HEK293T (cell line): Measurements from ENCODE around the gene CNOT6.

Experiments
- CTCF ChIA-PET: fragments of 350-600 bp; formaldehyde crosslinking; extraction: SDS; loops from one replicate; lab custom pipeline; 2021; ENCODE audit warnings: antibody characterized with exemption, inconsistent platforms; lab: Yijun Ruan, JAX
- POLR2A ChIA-PET: fragments of 350-600 bp; formaldehyde crosslinking; extraction: SDS; loops from one replicate; lab custom pipeline; 2020; ENCODE audit warnings: antibody characterized with exemption, inconsistent platforms; lab: Yijun Ruan, JAX
- DNase-seq: peaks from one replicate; pipeline ENCODE4 v3.0.0; 2012; ENCODE audit warnings: mixed read lengths; ENCODE audit errors: extremely low spot score
- ARNT ChIP-seq: fragments of 450-650 bp; IDR thresholded peaks from 2 replicates; pipeline ENCODE4 v1.6.1; 2017; ENCODE audit warnings: mild to moderate bottlenecking
- BHLHE40 ChIP-seq: fragments of 450-650 bp; IDR thresholded peaks from 2 replicates; pipeline ENCODE4 v1.6.1; 2016; ENCODE audit warnings: mild to moderate bottlenecking, moderate library complexity, borderline replicate concordance
- CTBP1 ChIP-seq: fragments of 450-650 bp; IDR thresholded peaks from 2 replicates; pipeline ENCODE4 v1.6.1; 2016; ENCODE audit warnings: borderline replicate concordance
- ELF4 ChIP-seq: fragments of 450-650 bp; IDR thresholded peaks from 2 replicates; pipeline ENCODE4 v1.6.1; 2017; ENCODE audit warnings: antibody characterized with exemption
- FOXA1 ChIP-seq: fragments of 450-650 bp; IDR thresholded peaks from 2 replicates; pipeline ENCODE4 v1.6.1; 2016; ENCODE audit warnings: mild to moderate bottlenecking
- FOXK2 ChIP-seq: fragments of 450-650 bp; IDR thresholded peaks from 2 replicates; pipeline ENCODE4 v1.6.1; 2016; ENCODE audit warnings: mild to moderate bottlenecking
- FOXM1 ChIP-seq: fragments of 450-650 bp; IDR thresholded peaks from 2 replicates; pipeline ENCODE4 v1.6.1; 2017; ENCODE audit warnings: mild to moderate bottlenecking, borderline replicate concordance
- HDGF ChIP-seq: fragments of 450-650 bp; IDR thresholded peaks from 2 replicates; pipeline ENCODE4 v1.6.1; 2017; ENCODE audit warnings: antibody characterized with exemption, borderline replicate concordance
- L3MBTL2 ChIP-seq: fragments of 450-650 bp; conservative IDR thresholded peaks from 2 replicates; pipeline ENCODE4 v1.6.1; 2016; ENCODE audit warnings: mild to moderate bottlenecking
- LEF1 ChIP-seq: fragments of 450-650 bp; IDR thresholded peaks from 2 replicates; pipeline ENCODE4 v1.6.1; 2017; ENCODE audit warnings: mild to moderate bottlenecking, borderline replicate concordance
- NFRKB ChIP-seq: fragments of 450-650 bp; IDR thresholded peaks from 2 replicates; pipeline ENCODE4 v1.6.1; 2016; ENCODE audit warnings: mild to moderate bottlenecking, moderate library complexity
- PKNOX1 ChIP-seq: fragments of 450-650 bp; IDR thresholded peaks from 2 replicates; pipeline ENCODE4 v1.6.1; 2016
- SP1 ChIP-seq: fragments of 450-650 bp; IDR thresholded peaks from 2 replicates; pipeline ENCODE4 v1.6.1; 2017
- SUZ12 ChIP-seq: fragments of 450-650 bp; IDR thresholded peaks from 2 replicates; pipeline ENCODE4 v1.6.1; 2016; ENCODE audit warnings: mild to moderate bottlenecking
- TARDBP ChIP-seq: fragments of 450-650 bp; IDR thresholded peaks from 2 replicates; pipeline ENCODE4 v1.6.1; 2016
- ZNF384 ChIP-seq: fragments of 450-650 bp; IDR thresholded peaks from 2 replicates; pipeline ENCODE4 v1.6.1; 2016

Gene CNOT6

DNA sequence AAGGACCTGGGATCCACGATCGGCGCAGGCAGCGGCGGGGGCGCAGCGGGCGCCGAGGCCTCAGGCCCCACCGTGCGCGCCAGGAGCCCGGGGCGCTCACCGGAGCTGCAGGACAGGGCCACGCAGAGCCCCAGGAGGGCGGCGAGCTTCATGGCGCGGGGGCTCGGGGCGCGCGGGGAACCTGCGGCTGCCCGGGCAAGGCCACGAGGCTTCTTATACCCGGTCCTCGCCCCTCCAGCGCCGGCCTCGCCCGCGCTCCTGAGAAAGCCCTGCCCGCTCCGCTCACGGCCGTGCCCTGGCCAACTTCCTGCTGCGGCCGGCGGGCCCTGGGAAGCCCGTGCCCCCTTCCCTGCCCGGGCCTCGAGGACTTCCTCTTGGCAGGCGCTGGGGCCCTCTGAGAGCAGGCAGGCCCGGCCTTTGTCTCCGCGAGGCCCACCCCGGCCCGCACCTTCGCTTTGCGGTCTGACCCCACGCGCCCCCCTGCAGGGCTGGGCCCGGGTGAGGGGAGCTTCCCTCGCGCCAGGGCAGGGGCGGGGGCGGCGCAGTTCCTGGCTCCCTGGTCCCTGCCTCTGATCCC is 97.2 kb downstream of the CNOT6 start, which contains the start of gene SCGB3A1:
SCGB3A1 (minus strand) TSS at position 189 of the 577 bp plus-strand sequence; CDS start at position 152, 37 bp downstream.
- POLR2A ChIA-PET: no interaction called here
- TF ChIP-seq SUZ12: no peak
- no peak for TF ChIP-seq HDGF
- TF ChIP-seq L3MBTL2: no peak
- no peak for TF ChIP-seq NFRKB
- TF ChIP-seq FOXM1: no peak
- TF ChIP-seq FOXA1: no peak
- TF ChIP-seq TARDBP: no peak
- TF ChIP-seq SP1: no peak
- TF ChIP-seq ELF4: no peak
- DNase-seq: no peak
- CTCF ChIA-PET: no interaction called here

- CTCF ChIA-PET: no interaction called here
- no peak for DNase-seq
- POLR2A ChIA-PET: no interaction called here
- no peak for TF ChIP-seq CTBP1
Observed at GRCh38 chr5:180592176-180592575, 98.0 kb downstream of the CNOT6 start.

DNA sequence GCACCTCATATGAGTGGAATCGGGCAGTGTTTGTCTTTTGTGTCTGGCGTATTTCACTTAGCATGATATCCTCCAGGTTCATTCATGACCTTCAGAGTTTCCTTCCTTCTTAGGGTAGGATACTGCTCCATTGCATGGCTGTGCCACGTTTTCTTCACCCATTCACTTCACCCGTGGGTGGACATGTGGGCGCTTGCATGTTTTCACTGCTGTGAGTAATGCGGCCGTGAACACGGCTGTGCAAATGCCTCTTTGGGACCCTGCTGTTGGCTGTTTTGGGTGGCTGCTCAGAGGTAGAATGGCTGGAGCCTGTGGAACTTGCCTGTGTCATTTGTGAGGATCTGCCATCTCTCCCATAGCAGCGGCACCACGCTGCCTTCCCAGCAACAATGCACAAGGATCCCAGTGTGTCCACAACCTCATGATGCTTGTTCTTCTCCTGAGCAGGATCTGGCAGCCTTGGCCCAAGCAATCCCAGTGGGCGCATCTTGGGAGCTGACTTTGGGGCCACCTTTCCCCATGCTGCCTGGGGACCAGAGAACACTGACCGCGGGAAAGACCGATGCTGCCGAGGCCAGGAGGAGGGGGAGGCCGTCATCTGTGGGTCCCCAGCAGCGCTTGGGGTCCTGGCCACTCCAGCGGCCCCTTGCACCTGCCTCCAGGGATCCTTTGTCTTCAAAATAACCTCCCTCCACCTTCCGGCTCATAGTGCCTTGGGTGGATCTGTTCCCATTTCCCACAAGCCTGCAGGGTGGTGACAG is 99.4 kb downstream of the CNOT6 start:
- no peak for DNase-seq
- ChIA-PET CTCF (no interaction called here), POLR2A (no interaction called here)
- TF ChIP-seq ELF4 (no peak), CTBP1 (no peak), NFRKB (no peak), PKNOX1 (no peak), HDGF (no peak), LEF1 (no peak), BHLHE40 (no peak), FOXM1 (no peak), TARDBP (no peak), SP1 (no peak), ZNF384 (no peak), FOXA1 (no peak), FOXK2 (no peak), ARNT (no peak), L3MBTL2 (no peak), SUZ12 (no peak)

DNA sequence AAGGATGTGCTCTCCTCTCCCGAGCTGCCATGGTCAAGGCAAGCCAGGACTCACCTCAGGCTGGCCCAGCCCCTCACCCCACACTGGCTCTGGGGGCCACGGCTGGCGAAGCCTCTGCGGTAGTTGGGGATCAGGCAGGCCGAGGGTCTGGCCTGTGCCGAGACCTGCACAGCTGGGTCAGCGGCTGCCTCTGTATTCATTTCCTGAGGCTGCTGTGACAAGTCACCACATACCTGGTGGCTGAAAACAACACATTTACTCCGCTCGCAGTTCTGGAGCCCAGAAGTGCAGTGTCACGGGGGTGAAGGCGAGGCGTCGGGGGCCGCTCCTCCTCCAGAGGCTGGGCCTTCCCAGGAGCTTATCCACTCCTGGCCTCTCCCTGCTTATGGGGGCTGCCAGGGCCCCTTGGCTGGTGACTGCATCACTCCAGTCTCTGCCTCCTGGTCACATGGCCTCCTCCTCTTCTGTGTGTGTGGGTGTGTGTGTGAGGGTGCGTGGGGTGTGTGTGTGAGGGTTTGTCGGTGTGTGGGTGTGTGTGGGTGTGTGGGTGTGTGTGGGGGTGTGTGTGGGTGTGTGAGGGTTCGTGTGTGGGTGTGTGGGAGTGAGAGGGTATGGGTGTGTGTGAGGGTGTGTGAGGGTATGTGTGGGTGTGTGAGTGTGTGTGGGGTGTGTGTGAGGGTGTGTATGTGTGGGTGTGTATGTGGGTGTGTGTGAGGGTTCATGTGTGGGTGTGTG is 100.3 kb downstream of the CNOT6 start:
- ChIA-PET CTCF (no interaction called here), POLR2A (no interaction called here)
- peak; percentile 6 for DNase-seq
- TF ChIP-seq PKNOX1: no peak
- no peak for TF ChIP-seq BHLHE40
- no peak for TF ChIP-seq HDGF
- TF ChIP-seq LEF1: no peak
- no peak for TF ChIP-seq L3MBTL2
- TF ChIP-seq FOXM1: no peak
- no peak for TF ChIP-seq FOXK2
- TF ChIP-seq NFRKB: no peak
- no peak for TF ChIP-seq ARNT
- no peak for TF ChIP-seq TARDBP
- no peak for TF ChIP-seq SUZ12
- TF ChIP-seq FOXA1: no peak
- no peak for TF ChIP-seq ELF4
- no peak for TF ChIP-seq CTBP1
- no peak for TF ChIP-seq ZNF384
- no peak for TF ChIP-seq SP1

- ChIA-PET POLR2A (no interaction called here), CTCF (no interaction called here)
- TF ChIP-seq BHLHE40 (no peak), PKNOX1 (no peak), SUZ12 (no peak), FOXK2 (no peak)
- no peak for DNase-seq
Observed at GRCh38 chr5:180595046-180595379, 100.8 kb downstream of the CNOT6 start.

DNA sequence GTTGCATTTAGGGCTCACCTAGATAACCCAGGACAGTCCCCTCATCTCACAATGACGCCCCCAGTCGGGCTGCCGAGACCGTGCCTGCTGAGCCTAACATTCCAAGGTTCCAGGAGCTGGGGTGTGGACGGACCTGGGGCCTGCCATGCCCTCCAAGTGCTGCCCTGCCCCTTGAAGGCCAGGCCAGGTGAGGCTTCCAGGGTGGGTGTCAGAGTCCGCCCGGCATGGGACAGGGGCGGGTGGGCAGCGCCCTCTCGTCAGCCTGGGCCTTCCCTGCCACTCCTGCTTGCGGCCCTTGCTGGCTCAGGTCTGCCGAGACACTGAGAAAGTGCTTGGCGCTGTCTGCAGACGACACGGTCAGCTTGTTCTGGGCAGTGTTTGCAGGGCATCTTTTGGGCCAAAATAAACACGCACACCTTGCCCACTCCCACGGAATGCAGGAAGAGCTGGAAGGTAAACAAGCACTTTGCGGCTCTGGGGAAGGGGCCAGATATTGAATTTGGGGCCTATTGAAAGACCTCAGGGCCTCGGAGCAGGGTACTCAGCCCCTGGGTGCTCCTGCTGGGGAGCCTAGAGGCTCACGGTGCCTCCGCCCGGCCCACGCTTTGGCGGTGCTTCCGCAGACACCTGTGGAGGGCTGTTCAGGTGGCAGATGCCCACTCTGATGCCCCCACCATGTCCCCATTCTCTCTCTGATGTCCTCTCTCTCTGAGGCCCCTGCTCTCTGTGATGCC is 101.4 kb downstream of the CNOT6 start:
- ChIA-PET POLR2A (no interaction called here), CTCF (no interaction called here)
- no peak for TF ChIP-seq FOXM1
- TF ChIP-seq ELF4: no peak
- TF ChIP-seq L3MBTL2: no peak
- no peak for TF ChIP-seq HDGF
- TF ChIP-seq FOXA1: no peak
- TF ChIP-seq NFRKB: no peak
- no peak for TF ChIP-seq SP1
- no peak for TF ChIP-seq ARNT
- TF ChIP-seq SUZ12: no peak
- no peak for TF ChIP-seq FOXK2
- DNase-seq: peak; percentile 5
